ENCODE results near the gene MBLAC2.

The MBLAC2 gene

DNA sequence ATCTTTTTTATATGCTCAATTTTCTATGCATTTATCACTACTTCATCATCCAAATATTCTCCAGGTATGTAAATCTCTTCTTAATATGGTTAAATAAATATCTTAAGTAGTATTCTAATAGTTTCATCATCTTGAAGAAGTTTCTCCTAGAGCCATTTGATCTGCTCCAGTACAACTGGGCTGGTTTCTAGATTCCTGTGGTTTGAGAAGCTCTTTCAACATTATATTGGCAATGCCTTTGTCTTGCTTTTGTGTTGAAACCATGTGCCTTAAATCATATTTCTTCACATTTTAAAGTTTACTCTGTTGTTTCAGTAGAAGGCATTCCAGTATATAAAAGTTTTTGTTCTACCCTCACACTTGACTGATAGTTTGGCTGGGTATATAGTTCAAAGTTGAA, 27.6 kb downstream of the MBLAC2 start:
- no peak for DNase-seq

- no peak for DNase-seq
Measured at GRCh38 chr5:90440644-90441043, 33.9 kb downstream of the MBLAC2 start.

DNA sequence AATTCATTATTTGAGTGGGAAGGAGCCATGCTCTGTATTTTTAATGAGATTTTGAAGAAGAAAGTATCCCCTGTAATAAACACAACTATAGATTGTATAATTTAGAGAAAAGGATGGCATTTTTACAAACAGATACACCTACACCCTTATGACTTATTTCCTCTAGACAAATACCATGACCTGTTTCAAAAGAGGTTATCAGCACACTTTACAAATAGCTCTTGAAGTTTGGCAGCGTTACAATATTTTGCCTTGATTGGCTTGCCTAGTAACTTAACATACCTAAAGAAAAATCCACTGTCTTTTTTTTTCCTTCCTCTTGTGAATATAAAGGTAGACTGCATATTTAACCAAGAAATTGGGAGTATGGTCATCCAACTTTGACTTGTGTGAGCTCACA, 36.5 kb downstream of the MBLAC2 start:
- no peak for DNase-seq

GRCh38 chr5:90437663-90438062, 36.9 kb downstream of the MBLAC2 start:
- no peak for DNase-seq

DNA sequence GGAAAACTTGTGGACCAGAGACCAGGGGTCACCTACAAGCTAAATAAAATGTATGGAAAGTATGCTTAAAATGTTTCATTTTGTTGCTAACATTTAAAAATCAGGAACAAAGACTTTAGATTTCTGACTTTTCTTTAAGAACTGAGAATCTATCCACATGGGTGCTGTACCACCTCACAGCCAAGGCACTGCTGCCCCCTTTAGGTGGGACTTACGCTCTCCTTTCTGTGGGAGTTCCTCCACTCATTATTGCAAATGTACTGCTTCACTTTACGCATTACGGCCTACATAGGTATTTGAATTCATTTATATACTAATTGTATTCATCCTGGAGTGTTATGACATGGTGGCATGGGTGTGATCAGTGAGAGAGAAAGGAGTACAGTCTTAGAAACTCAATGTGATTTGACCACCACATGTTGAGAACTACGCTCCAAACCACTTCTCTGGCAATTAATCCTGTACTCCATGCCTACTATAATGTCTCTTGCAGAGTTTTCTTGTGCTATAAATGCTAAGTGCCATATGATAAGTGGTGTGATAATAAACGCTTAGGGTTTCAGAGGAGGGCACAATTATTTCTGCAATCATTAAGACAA, 40.4 kb downstream of the MBLAC2 start:
- DNase-seq: peak; percentile 40

- no peak for DNase-seq
Measured at GRCh38 chr5:90424245-90424644, 50.3 kb downstream of the MBLAC2 start.

DNA sequence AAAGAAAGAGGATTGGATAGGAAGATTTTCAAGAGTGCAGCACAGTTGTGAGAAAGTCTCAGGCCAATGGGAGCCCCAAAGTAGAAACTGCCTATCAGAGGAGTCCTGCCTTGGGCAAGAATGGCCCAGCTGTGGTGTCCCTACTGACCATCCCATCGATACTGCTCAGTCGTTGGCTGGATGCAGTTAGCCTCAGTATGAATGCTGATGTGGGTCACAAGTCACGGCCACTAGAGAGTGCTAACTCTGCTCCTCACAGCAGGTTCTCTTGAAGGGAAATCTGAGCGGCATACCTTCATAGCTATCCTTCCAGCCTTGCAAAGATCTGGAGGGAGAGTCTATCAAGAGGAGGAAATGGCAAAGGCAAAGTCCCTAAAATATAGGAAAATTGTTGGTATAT, 53.4 kb downstream of the MBLAC2 start:
- no peak for DNase-seq

- DNase-seq: no peak
Measured at GRCh38 chr5:90418214-90418613, 56.4 kb downstream of the MBLAC2 start.

- no peak for DNase-seq
Measured at GRCh38 chr5:90410178-90410762, 64.3 kb downstream of the MBLAC2 start.

DNA sequence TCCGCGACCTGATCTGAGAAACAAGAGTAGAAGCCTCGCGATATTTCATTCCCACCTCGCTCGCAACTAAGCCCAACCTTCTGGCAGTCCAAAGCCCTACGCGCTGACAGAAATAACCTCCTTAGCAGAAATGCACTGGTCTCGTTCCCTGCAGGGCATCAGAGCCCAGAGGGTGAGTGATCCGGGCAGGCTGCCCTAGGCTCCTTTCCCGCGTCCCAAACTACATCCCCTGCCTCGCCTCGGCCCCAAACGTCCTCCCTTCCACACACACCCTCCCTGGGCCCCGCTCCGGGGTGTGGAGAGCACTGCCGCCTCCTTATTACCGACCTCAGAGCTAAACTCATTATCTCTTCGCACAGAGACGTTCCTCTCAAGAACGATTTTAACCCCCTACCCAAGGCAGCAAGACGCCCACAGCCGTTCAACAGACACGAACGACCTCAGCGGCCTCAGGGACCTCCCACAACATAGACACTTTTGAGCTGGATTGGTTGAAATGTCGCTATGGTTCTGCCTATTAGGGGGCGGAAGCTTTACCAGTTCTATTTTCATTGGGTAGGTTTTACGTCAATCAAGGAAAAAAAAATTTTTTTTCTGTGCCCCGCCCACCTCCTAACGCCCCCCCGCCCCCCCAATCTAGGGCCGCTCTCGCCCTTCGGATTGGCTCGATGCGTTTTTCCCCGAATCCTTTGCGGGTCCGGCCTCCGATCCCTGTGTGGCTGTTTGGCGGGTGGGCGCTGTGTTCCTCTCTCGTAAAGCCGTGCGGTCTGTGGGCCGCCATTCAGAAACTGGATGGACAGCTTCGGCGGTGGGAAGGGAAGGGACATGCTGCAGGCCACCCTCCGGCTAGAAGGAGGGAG, 65.0 kb downstream of the MBLAC2 start, which contains the start of gene CETN3:
Gene CETN3 (minus strand): TSS at position 439 of the 860 bp plus-strand sequence. CDS start 95 bp downstream, at position 344.
- DNase-seq: peak; percentile 89

- no peak for DNase-seq
Measured at GRCh38 chr5:90408571-90409317, 65.8 kb downstream of the MBLAC2 start.
